Bronchus fibroblast of lung (primary cell): ENCODE measurements around the gene SYCE1L. TPM values are rescaled to one million over a fixed set of nuclear protein-coding genes. Genes with fewer than 3 reads are reported as not detected.

Experiments
- total RNA-seq: library from RNA; depleted of rRNA; stranded (reverse); fragments of >200 nt; gene quantifications from 2 replicates; pipeline ENCODE4 v1.2.3, GENCODE V29; 2015

The SYCE1L gene, protein sequence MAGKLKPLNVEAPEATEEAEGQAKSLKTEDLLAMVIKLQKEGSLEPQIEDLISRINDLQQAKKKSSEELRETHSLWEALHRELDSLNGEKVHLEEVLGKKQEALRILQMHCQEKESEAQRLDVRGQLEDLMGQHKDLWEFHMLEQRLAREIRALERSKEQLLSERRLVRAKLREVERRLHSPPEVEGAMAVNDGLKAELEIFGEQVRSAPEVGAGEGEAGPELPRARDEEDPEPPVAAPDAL
- total RNA-seq: 0.34 and 1.0 TPM in 2 replicates

DNA sequence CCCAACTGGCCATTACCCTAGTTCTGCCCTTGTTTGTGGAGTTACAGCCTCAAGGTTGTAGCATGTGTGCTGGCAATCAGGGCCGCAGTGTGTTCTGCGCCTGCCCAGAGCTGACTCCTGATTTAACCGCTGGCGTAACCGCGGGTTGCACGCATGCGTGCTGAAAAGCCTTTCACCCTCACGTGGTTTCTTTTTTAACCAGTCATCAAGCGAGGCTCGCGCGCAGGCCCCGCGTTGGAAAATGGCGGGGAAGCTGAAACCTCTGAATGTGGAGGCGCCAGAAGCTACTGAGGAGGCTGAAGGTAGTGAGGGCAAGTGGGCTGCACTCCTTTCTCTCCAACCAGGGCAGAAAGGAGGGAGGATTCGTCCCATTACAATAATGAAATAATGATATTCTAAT, at the start of gene SYCE1L:
SYCE1L (plus strand) TSS at position 198 of the 400 bp plus-strand sequence; CDS start at position 242, 44 bp downstream.

DNA sequence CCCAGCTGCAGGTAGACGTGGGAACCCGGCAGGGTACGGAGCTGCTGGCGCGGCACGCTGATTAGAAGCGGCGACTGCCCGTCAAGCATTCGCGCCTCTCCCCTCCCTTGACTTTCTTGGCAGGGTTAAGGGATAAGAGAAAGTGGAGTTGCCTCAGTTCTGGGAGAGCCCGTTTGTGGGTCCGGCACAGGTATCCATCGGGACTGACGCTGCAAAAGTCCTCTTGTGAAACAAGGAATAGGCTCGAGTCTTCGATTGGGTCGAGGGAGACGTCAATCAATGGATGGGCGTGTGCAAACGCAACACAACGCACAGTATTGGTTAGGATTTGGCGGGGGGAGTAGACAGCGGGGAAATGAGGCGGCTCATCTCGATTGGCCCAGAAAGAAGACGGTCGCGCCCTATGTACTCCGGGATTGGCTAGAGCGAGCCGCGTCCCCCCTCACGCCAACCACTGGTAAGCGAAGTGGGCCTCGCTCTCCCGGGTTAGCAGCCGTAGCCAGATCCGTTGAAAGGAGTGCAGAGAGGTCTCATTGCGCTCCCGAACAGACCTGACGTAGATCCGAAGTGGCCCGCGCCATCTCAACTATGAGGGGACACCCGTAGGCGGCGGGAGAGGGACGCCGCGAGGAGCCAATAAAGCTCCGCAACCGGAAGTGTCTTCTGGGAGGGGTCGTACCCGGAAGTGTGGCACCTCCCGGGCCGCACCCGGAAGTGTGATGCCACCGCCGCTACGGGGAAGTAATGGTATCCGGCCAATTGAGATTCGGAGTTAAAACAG, 8.5 kb upstream of the SYCE1L start, which contains the start of gene MON1B:
MON1B (plus strand) TSS at position 713 of the 781 bp plus-strand sequence. CDS start 296 bp downstream, outside the sequence.

Other genes with a start within 250 kb of the SYCE1L start
- 19.8 and 21.0 TPM in 2 replicates for gene MON1B, start 8.2 kb upstream of the SYCE1L start, total RNA-seq
- not detected in 2 replicates for gene ADAMTS18, start 235.6 kb downstream of the SYCE1L start, total RNA-seq